ENCODE data around the gene SNAPC5.

- peak; percentile 92 to 98 (median 98) for TF ChIP-seq CTCF (IDR thresholded peaks at IDR 0.05 in 2 of 3, conservative IDR thresholded peaks at IDR 0.05 in 1 of 3; ENCODE audit: borderline replicate concordance in 1 of 3, insufficient read depth in 1 of 3, low read depth in 2 of 3, low read length in 2 of 3)
- TF ChIP-seq ATF3 (IDR thresholded peaks at IDR 0.05) = no peak; the same call in 1 of the 2 replicates
- no peak for TF ChIP-seq ZNF274 (IDR thresholded peaks at IDR 0.05; ENCODE audit: low read depth, low read length)
- TF ChIP-seq SP1 (IDR thresholded peaks at IDR 0.05; ENCODE audit: low read depth) = peak; percentile 73
- TF ChIP-seq EZH2 (IDR thresholded peaks at IDR 0.05) = no peak
- peak; percentile 72 for TF ChIP-seq POLR2AphosphoS5 (IDR thresholded peaks at IDR 0.05; ENCODE audit: low read depth, low read length)
- no peak for TF ChIP-seq EZH2phosphoT487 (IDR thresholded peaks at IDR 0.05; ENCODE audit: borderline replicate concordance)
- TF ChIP-seq POLR2A (IDR thresholded peaks at IDR 0.05; ENCODE audit: borderline replicate concordance, extremely low read depth, insufficient read depth, insufficient read length) = peak; percentile 32
- TF ChIP-seq SRF (IDR thresholded peaks at IDR 0.05; ENCODE audit: low read depth) = peak; percentile 95
- peak; percentile 93 for TF ChIP-seq MAX (IDR thresholded peaks at IDR 0.05)
Measured at GRCh38 chr15:66497502-66498455, at the start of gene SNAPC5.
